SK-N-SH treated with all-trans-retinoic acid at 6 μM for 48 hours (cell line): ENCODE measurements around the gene MCEMP1.

Experiments used
- CSDC2 ChIP-seq: fragments of 250-450 bp; sonication (Bioruptor Pico); IDR thresholded peaks from 2 replicates; pipeline ENCODE4 v1.5.0; 2020; ENCODE audit warnings: mild to moderate bottlenecking, moderate library complexity
- CSRNP3 ChIP-seq: fragments of 250-450 bp; sonication (Bioruptor Pico); IDR thresholded peaks from 2 replicates; pipeline ENCODE4 v1.5.1; 2021; ENCODE audit warnings: mild to moderate bottlenecking, moderate library complexity
- ZFP3 ChIP-seq: fragments of 250-450 bp; sonication (Bioruptor Pico); IDR thresholded peaks from 2 replicates; pipeline ENCODE4 v1.5.0; 2020; ENCODE audit warnings: mild to moderate bottlenecking, moderate library complexity
- ZNF565 ChIP-seq: fragments of 450-650 bp; formaldehyde crosslinking; conservative IDR thresholded peaks from 2 replicates; pipeline ENCODE4 v1.5.0; 2020; ENCODE audit warnings: low read depth, mild to moderate bottlenecking, moderate library complexity
- TF ChIP-seq, protein P1 (sequence below): fragments of 250-450 bp; sonication (Bioruptor Pico); IDR thresholded peaks from 2 replicates; pipeline ENCODE4 v1.8.0; 2020; ENCODE audit warnings: mild to moderate bottlenecking, moderate library complexity, borderline replicate concordance

GRCh38 chr19:7670150-7670783 lies 6.6 kb upstream of the MCEMP1 start:
- TF ChIP-seq ZNF565 (CRISPR knock-in tag) (no peak), CSRNP3 (CRISPR knock-in tag) (no peak), CSDC2 (CRISPR knock-in tag) (no peak), ZFP3 (no peak)
- TF ChIP-seq, protein P1, sequence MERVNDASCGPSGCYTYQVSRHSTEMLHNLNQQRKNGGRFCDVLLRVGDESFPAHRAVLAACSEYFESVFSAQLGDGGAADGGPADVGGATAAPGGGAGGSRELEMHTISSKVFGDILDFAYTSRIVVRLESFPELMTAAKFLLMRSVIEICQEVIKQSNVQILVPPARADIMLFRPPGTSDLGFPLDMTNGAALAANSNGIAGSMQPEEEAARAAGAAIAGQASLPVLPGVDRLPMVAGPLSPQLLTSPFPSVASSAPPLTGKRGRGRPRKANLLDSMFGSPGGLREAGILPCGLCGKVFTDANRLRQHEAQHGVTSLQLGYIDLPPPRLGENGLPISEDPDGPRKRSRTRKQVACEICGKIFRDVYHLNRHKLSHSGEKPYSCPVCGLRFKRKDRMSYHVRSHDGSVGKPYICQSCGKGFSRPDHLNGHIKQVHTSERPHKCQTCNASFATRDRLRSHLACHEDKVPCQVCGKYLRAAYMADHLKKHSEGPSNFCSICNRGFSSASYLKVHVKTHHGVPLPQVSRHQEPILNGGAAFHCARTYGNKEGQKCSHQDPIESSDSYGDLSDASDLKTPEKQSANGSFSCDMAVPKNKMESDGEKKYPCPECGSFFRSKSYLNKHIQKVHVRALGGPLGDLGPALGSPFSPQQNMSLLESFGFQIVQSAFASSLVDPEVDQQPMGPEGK (CRISPR knock-in tag): no peak
